H9 (cell line): Measurements from ENCODE around the gene CTSL. TPM values are rescaled to one million over a fixed set of nuclear protein-coding genes. Genes with fewer than 3 reads are reported as not detected.
A peak's percentile ranks its signal among the peaks of the same experiment; 100 is the strongest.

Experiments
- DNase-seq: peaks from one replicate; pipeline ENCODE4 v3.0.0-alpha.2; 2017
- H2AFZ ChIP-seq: one replicate; pipeline ENCODE4 v1.6.1; 2013; ENCODE audit warnings: mild to moderate bottlenecking, low read length, control low read depth, moderate library complexity
- H2AK5ac ChIP-seq: 2 replicates; pipeline ENCODE4 v1.6.1; 2013; ENCODE audit warnings: low read length, control low read depth, mixed read lengths; ENCODE audit not compliant: insufficient read length
- H2BK120ac ChIP-seq: one replicate; pipeline ENCODE4 v1.6.1; 2013; ENCODE audit warnings: low read depth, mild to moderate bottlenecking, low read length, control low read depth, inconsistent platforms; ENCODE audit not compliant: poor library complexity, severe bottlenecking
- H2BK12ac ChIP-seq: 2 replicates; pipeline ENCODE4 v1.6.1; 2013; ENCODE audit warnings: low read length, control low read depth, mixed read lengths, low read depth; ENCODE audit not compliant: insufficient read length
- H2BK15ac ChIP-seq: 2 replicates; pipeline ENCODE4 v1.6.1; 2013; ENCODE audit warnings: low read depth, low read length, control low read depth
- H2BK20ac ChIP-seq: one replicate; pipeline ENCODE4 v1.6.1; 2013; ENCODE audit warnings: low read depth, mild to moderate bottlenecking, low read length, control low read depth, inconsistent platforms; ENCODE audit not compliant: poor library complexity, severe bottlenecking
- H2BK5ac ChIP-seq: 2 replicates; pipeline ENCODE4 v1.6.1; 2013; ENCODE audit warnings: low read length, control low read depth, mixed read lengths; ENCODE audit not compliant: insufficient read length
- H3K14ac ChIP-seq: 2 replicates; pipeline ENCODE4 v1.6.1; 2013; ENCODE audit warnings: low read length, control low read depth; ENCODE audit not compliant: insufficient read depth
- H3K18ac ChIP-seq: 2 replicates; pipeline ENCODE4 v1.6.1; 2013; ENCODE audit warnings: low read depth, mild to moderate bottlenecking, mixed read lengths, low read length, control low read depth; ENCODE audit not compliant: insufficient read length
- H3K23ac ChIP-seq: 2 replicates; pipeline ENCODE4 v1.6.1; 2013; ENCODE audit warnings: low read length, control low read depth, mixed read lengths, low read depth; ENCODE audit not compliant: insufficient read length
- H3K23me2 ChIP-seq: 2 replicates; pipeline ENCODE4 v1.6.1; 2013; ENCODE audit warnings: low read depth, mild to moderate bottlenecking, mixed read lengths, low read length, control low read depth; ENCODE audit not compliant: insufficient read length, poor library complexity, severe bottlenecking
- H3K27ac ChIP-seq: 2 replicates; pipeline ENCODE4 v1.5.1; 2013; ENCODE audit warnings: low read length, control low read depth, mixed read lengths, low read depth; ENCODE audit not compliant: insufficient read length
- H3K27me3 ChIP-seq: 2 replicates; pipeline ENCODE4 v1.6.1; 2013; ENCODE audit warnings: low read length, control low read depth, inconsistent platforms; ENCODE audit not compliant: insufficient read depth
- H3K4ac ChIP-seq: 2 replicates; pipeline ENCODE4 v1.6.1; 2013; ENCODE audit warnings: low read depth, mild to moderate bottlenecking, control low read depth, inconsistent platforms, low read length, moderate library complexity
- H3K4me1 ChIP-seq: 2 replicates; pipeline ENCODE4 v1.6.1; 2013; ENCODE audit warnings: low read length, control low read depth, inconsistent platforms; ENCODE audit not compliant: insufficient read depth
- H3K4me2 ChIP-seq: 2 replicates; pipeline ENCODE4 v1.6.1; 2013; ENCODE audit warnings: low read length, control low read depth, mixed read lengths; ENCODE audit not compliant: insufficient read length, insufficient read depth
- H3K56ac ChIP-seq: 2 replicates; pipeline ENCODE4 v1.6.1; 2013; ENCODE audit warnings: low read depth, mild to moderate bottlenecking, mixed read lengths, low read length, control low read depth; ENCODE audit not compliant: insufficient read length
- H3K79me1 ChIP-seq: 2 replicates; pipeline ENCODE4 v1.6.1; 2013; ENCODE audit warnings: low read depth, mild to moderate bottlenecking, moderate library complexity, low read length, control low read depth, inconsistent platforms; ENCODE audit not compliant: insufficient read depth, poor library complexity, severe bottlenecking
- H3K79me2 ChIP-seq: 2 replicates; pipeline ENCODE4 v1.6.1; 2013; ENCODE audit warnings: low read length, control low read depth, inconsistent platforms; ENCODE audit not compliant: insufficient read depth
- H3K9ac ChIP-seq: 2 replicates; pipeline ENCODE4 v1.6.1; 2013; ENCODE audit warnings: low read length, control low read depth, mixed read lengths; ENCODE audit not compliant: insufficient read length; ENCODE audit errors: extremely low read depth
- H3K9me3 ChIP-seq: one replicate; pipeline ENCODE4 v1.6.1; 2013; ENCODE audit warnings: low read depth, low read length, inconsistent platforms; ENCODE audit not compliant: control insufficient read depth
- H3T11ph ChIP-seq: one replicate; pipeline ENCODE4 v1.6.1; 2013; ENCODE audit warnings: mild to moderate bottlenecking, low read length, control low read depth, inconsistent platforms
- H4K20me1 ChIP-seq: one replicate; pipeline ENCODE4 v1.6.1; 2013; ENCODE audit not compliant: control insufficient read depth, insufficient read length, insufficient read depth
- H4K5ac ChIP-seq: 2 replicates; pipeline ENCODE4 v1.6.1; 2013; ENCODE audit warnings: low read depth, mild to moderate bottlenecking, mixed read lengths, low read length, control low read depth; ENCODE audit not compliant: insufficient read length
- H4K8ac ChIP-seq: replicated peaks from 2 replicates; pipeline ENCODE4 v1.6.1; 2013; ENCODE audit warnings: low read length, control low read depth, mixed read lengths, low read depth; ENCODE audit not compliant: insufficient read length
- H4K91ac ChIP-seq: 2 replicates; pipeline ENCODE4 v1.6.1; 2013; ENCODE audit warnings: low read depth, mild to moderate bottlenecking, moderate library complexity, mixed read lengths, low read length, control low read depth; ENCODE audit not compliant: insufficient read length
- H3K27ac Mint-ChIP-seq, 3 experiments: 2 replicates in 2 of 3; 3 replicates in 1 of 3; pipeline ENCODE4 v1.8.0; 2020 to 2021; ENCODE audit warnings: mixed read lengths in 3 of 3, mild to moderate bottlenecking in 1 of 3, moderate library complexity in 1 of 3
- H3K27me3 Mint-ChIP-seq: 2 replicates; pipeline ENCODE4 v1.8.0; 2021; ENCODE audit warnings: low read depth, mild to moderate bottlenecking, moderate library complexity, mixed read lengths
- H3K36me3 Mint-ChIP-seq, 3 experiments: 2 replicates in 2 of 3; 3 replicates in 1 of 3; pipeline ENCODE4 v1.8.0; 2020 to 2021; ENCODE audit warnings: low read depth in 3 of 3, mixed read lengths in 3 of 3; ENCODE audit not compliant: insufficient read depth in 1 of 3
- H3K4me1 Mint-ChIP-seq, 2 experiments: 2 replicates each; pipeline ENCODE4 v1.8.0; 2020; ENCODE audit warnings: mixed read lengths in 2 of 2
- H3K4me3 Mint-ChIP-seq, 2 experiments: 2 replicates in 1 of 2; 3 replicates in 1 of 2; pipeline ENCODE4 v1.8.0; 2020 to 2021; ENCODE audit warnings: mild to moderate bottlenecking in 2 of 2, mixed read lengths in 2 of 2, moderate library complexity in 1 of 2
- H3K9me3 Mint-ChIP-seq, 2 experiments: 2 replicates in 1 of 2; 3 replicates in 1 of 2; pipeline ENCODE4 v1.8.0; 2020; ENCODE audit warnings: mild to moderate bottlenecking in 2 of 2, mixed read lengths in 2 of 2, moderate library complexity in 1 of 2
- WGBS: extraction: QIAGEN DNeasy Blood & Tissue Kit; methylation state at CpG from one replicate; pipeline ENCODE4 v1.1.7; 2013; ENCODE audit warnings: missing lambda C conversion rate, low lambda C conversion rate, mixed read lengths; ENCODE audit not compliant: insufficient read length; ENCODE audit errors: extremely low coverage; 5-methylcytosine and 5-hydroxymethylcytosine counted together
- total RNA-seq: library from RNA; stranded (reverse); gene quantifications from 2 replicates; pipeline ENCODE4 v1.2.1, GENCODE V29; 2021
- TF ChIP-seq, protein P1 (sequence below): fragments of 200-600 bp; sonication (generic); conservative IDR thresholded peaks from 3 replicates; pipeline ENCODE4 v1.8.0; 2021; ENCODE audit warnings: antibody characterized with exemption, mild to moderate bottlenecking

Gene CTSL
- total RNA-seq, 1 experiment from 2014 or later, result 28.9 TPM

DNA sequence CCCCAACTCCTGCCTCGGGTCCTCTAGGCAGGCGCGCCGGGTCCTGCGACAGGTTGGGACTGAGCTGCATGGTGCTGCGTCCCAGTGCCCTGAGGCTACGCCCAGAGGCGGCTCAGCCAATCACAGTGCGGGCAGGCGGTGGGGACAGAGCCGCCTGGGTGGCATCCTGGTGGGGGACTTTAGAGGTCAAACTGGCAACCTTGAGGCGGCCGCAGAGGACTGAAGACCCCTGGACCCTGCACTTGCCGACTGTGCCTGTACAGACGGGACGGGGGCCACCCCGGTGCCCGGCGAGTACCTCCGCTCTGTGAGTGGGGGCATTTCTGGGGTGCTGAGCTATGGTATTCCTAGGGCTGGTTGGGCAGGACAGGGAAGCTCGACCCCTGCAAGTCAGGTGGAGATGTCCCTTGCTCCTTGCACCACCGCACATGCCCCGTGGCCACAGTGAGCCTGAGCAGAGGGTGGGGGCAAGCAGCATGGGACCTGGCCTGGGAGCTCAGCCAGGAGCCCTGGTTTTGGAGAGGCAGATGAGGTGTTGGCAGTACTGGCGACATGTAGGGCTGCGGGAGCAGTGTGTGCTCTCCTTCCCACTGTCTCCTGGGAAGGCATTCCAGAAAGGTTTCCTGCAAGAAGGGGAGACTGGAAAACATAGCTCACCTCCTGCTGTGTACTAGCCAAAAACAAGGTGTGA is 45.5 kb downstream of the CTSL start:
- H3K9me3 ChIP-seq, result no peaks in the 10 kb centered on the region
- no peak overlapping the region for H3T11ph ChIP-seq
- no peaks in the 10 kb centered on the region for H3K23me2 ChIP-seq
- Mint-ChIP-seq H3K27me3 (peaks cover 7% of the 10 kb centered on the region), H3K4me1 (peaks cover 20 to 29% of the 10 kb centered on the region in 2 experiments), H3K36me3 (no peaks in the 10 kb centered on the region), H3K4me3 (no peak overlapping the region), H3K9me3 (no peaks in the 10 kb centered on the region; a peak in 1 of 5 replicates), H3K27ac (no peak overlapping the region)
- no peak overlapping the region for H2BK20ac ChIP-seq
- no peaks in the 10 kb centered on the region for H3K79me2 ChIP-seq
- H3K27me3 ChIP-seq, result no peaks in the 10 kb centered on the region
- H2BK12ac ChIP-seq, result no peak overlapping the region
- H3K56ac ChIP-seq, result no peak overlapping the region
- H2BK5ac ChIP-seq, result no peak overlapping the region
- no peak overlapping the region for H3K18ac ChIP-seq
- H2BK15ac ChIP-seq, result no peak overlapping the region
- H3K79me1 ChIP-seq, result no peaks in the 10 kb centered on the region
- no peak overlapping the region for H3K9ac ChIP-seq
- H4K91ac ChIP-seq, result no peak overlapping the region
- H3K4me1 ChIP-seq, result no peaks in the 10 kb centered on the region
- H3K4ac ChIP-seq, result no peak overlapping the region
- WGBS, result no CpG with 5 or more reads among the region's 25 CpGs
- H3K27ac ChIP-seq, result no peak overlapping the region
- no peak overlapping the region for H2AK5ac ChIP-seq
- no peaks in the 10 kb centered on the region for H4K20me1 ChIP-seq
- TF ChIP-seq, protein P1, sequence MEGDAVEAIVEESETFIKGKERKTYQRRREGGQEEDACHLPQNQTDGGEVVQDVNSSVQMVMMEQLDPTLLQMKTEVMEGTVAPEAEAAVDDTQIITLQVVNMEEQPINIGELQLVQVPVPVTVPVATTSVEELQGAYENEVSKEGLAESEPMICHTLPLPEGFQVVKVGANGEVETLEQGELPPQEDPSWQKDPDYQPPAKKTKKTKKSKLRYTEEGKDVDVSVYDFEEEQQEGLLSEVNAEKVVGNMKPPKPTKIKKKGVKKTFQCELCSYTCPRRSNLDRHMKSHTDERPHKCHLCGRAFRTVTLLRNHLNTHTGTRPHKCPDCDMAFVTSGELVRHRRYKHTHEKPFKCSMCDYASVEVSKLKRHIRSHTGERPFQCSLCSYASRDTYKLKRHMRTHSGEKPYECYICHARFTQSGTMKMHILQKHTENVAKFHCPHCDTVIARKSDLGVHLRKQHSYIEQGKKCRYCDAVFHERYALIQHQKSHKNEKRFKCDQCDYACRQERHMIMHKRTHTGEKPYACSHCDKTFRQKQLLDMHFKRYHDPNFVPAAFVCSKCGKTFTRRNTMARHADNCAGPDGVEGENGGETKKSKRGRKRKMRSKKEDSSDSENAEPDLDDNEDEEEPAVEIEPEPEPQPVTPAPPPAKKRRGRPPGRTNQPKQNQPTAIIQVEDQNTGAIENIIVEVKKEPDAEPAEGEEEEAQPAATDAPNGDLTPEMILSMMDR, result no peak; the same call in 2 of the 3 replicates
- H3K23ac ChIP-seq, result no peak overlapping the region
- H2AFZ ChIP-seq, result no peak overlapping the region
- no peak overlapping the region for H4K5ac ChIP-seq
- no peak overlapping the region for H2BK120ac ChIP-seq
- DNase-seq, result peak; percentile 92
- H3K4me2 ChIP-seq, result no peak overlapping the region
- H4K8ac ChIP-seq, result no peak overlapping the region
- H3K14ac ChIP-seq, result peak overlapping the region; percentile 20; the same call in 1 of the 2 replicates
